Ascending aorta (tissue), 2 donors: ENCODE measurements around the gene NME4. TPM values are rescaled to one million over a fixed set of nuclear protein-coding genes. Genes with fewer than 3 reads are reported as not detected.
"Not testable (repeated sequence)": the region's sequence is repeated elsewhere in the genome, so short reads cannot be mapped to it uniquely, and the experiment has no call there.

ENCODE experiments used
- DNase-seq, 2 donors: peaks; one replicate each; pipeline ENCODE4 v3.0.0-alpha.2; 2019; ENCODE audit warnings: low spot score in 2 of 2
- H3K27ac ChIP-seq, 2 donors: fragments of 200-600 bp; sonication (generic); one replicate each; pipeline ENCODE4 v1.5.1; 2016 to 2017; ENCODE audit warnings: mild to moderate bottlenecking in 1 of 2
- H3K27me3 ChIP-seq: fragments of 200-600 bp; sonication (generic); one replicate; pipeline ENCODE4 v1.5.1; 2017
- H3K36me3 ChIP-seq, 2 donors: fragments of 200-600 bp; sonication (generic); one replicate each; pipeline ENCODE4 v1.5.1; 2016
- H3K4me1 ChIP-seq, 2 donors: fragments of 200-600 bp; sonication (generic); one replicate each; pipeline ENCODE4 v1.5.1; 2016 to 2017; ENCODE audit warnings: mild to moderate bottlenecking in 1 of 2
- H3K4me3 ChIP-seq, 2 donors: fragments of 200-600 bp; sonication (generic); one replicate each; pipeline ENCODE4 v1.5.1; 2016 to 2017; ENCODE audit warnings: mild to moderate bottlenecking in 1 of 2
- H3K9me3 ChIP-seq, 2 donors: fragments of 200-600 bp; sonication (generic); one replicate each; pipeline ENCODE4 v1.5.1; 2016
- CTCF ChIP-seq, 3 experiments: fragments of 200-600 bp in 2 of 3; fragments of 450-650 bp in 1 of 3; sonication (generic) in 2 of 3; IDR thresholded peaks; one replicate each; pipeline ENCODE4 v1.5.1; 2016 to 2019; ENCODE audit warnings: antibody characterized with exemption in 3 of 3, mild to moderate bottlenecking in 1 of 3, moderate library complexity in 1 of 3
- intact Hi-C: fragments of 100-400 bp; cut with DNase I; formaldehyde crosslinking; loops from one replicate; pipeline ENCODE4 v1.15.1; 2023
- total RNA-seq: library from RNA; depleted of rRNA; stranded (reverse); fragments of >200 nt; gene quantifications from one replicate; pipeline ENCODE4 v1.1.0, GENCODE V29; 2016

The NME4 gene
- total RNA-seq, 1 donor from 2014 or later, result 66.0 TPM

GRCh38 chr16:380762-381011, 16.3 kb upstream of the NME4 start:
- no peaks in the 10 kb centered on the region for H3K9me3 ChIP-seq
- no peaks in the 10 kb centered on the region for H3K27me3 ChIP-seq
- peaks cover 5 to 12% of the 10 kb centered on the region in 2 donors for H3K4me1 ChIP-seq
- peaks cover 17 to 19% of the 10 kb centered on the region in 2 donors for H3K36me3 ChIP-seq
- intact Hi-C loops, result loop anchor here (1.0 to 5.0 kb wide), 4 partner anchors 27 to 207 kb away; partner anchors contain the start of gene CAPN15
- H3K27ac ChIP-seq, result no peak overlapping the region
- TF ChIP-seq CTCF (IDR thresholded peaks at IDR 0.05), result no peak
- H3K4me3 ChIP-seq, result peak overlapping the region; percentile 86 to 98
- DNase-seq, result no peak

- peaks cover 5 to 12% of the 10 kb centered on the region in 2 donors for H3K4me1 ChIP-seq
- intact Hi-C loops, result loop anchor here (1.0 to 5.0 kb wide), 4 partner anchors 28 to 206 kb away; partner anchors contain the start of gene CAPN15
- TF ChIP-seq CTCF (IDR thresholded peaks at IDR 0.05), result no peak
- no peaks in the 10 kb centered on the region for H3K27me3 ChIP-seq
- no peak for DNase-seq
- peaks cover 12 to 15% of the 10 kb centered on the region in 2 donors for H3K36me3 ChIP-seq
- H3K27ac ChIP-seq, result peak overlapping the region; percentile 35 to 64
- peak overlapping the region; percentile 86 to 98 for H3K4me3 ChIP-seq
- no peaks in the 10 kb centered on the region for H3K9me3 ChIP-seq
Measured at GRCh38 chr16:381012-381788, 15.8 kb upstream of the NME4 start.

- Histone ChIP-seq H3K36me3 (peaks cover 3 to 6% of the 10 kb centered on the region in 2 donors), H3K9me3 (no peaks in the 10 kb centered on the region), H3K4me3 (peak within 1 kb of the TSS; percentile 86 to 98), H3K27ac (peak within 1 kb of the TSS; percentile 64), H3K4me1 (peaks cover 5 to 12% of the 10 kb centered on the region in 2 donors), H3K27me3 (no peaks in the 10 kb centered on the region)
- DNase-seq, result no peak
- TF ChIP-seq CTCF (IDR thresholded peaks at IDR 0.05), result no peak
- intact Hi-C loops, result loop anchor here (1.0 to 5.0 kb wide), 7 partner anchors 12 to 205 kb away; partner anchors contain the start of genes CAPN15, DECR2, MRPL28 and NME4
Measured at GRCh38 chr16:381789-382717, 14.9 kb upstream of the NME4 start, which contains the start of gene PGAP6. Gene PGAP6 (minus strand): TSS chr16:381978. CDS start chr16:381821, 157 bp downstream.

GRCh38 chr16:383326-384051, 13.5 kb upstream of the NME4 start:
- TF ChIP-seq CTCF (IDR thresholded peaks at IDR 0.05), result no peak
- H3K9me3 ChIP-seq, result no peaks in the 10 kb centered on the region
- H3K4me1 ChIP-seq, result peaks cover 5 to 12% of the 10 kb centered on the region in 2 donors
- peak overlapping the region in 1 of 2 donors; percentile 84 for H3K4me3 ChIP-seq
- intact Hi-C loops, result loop anchor here (2.0 to 5.0 kb wide), 4 partner anchors 13 to 204 kb away; partner anchors contain the start of genes CAPN15 and NME4
- H3K36me3 ChIP-seq, result no peaks in the 10 kb centered on the region
- no peak for DNase-seq
- no peaks in the 10 kb centered on the region for H3K27me3 ChIP-seq
- no peak overlapping the region for H3K27ac ChIP-seq

- H3K4me3 ChIP-seq, result no peak overlapping the region
- no peaks in the 10 kb centered on the region for H3K4me1 ChIP-seq
- no peaks in the 10 kb centered on the region for H3K27me3 ChIP-seq
- intact Hi-C loops, result no loop called here
- H3K9me3 ChIP-seq, result no peaks in the 10 kb centered on the region
- no peak for TF ChIP-seq CTCF (IDR thresholded peaks at IDR 0.05)
- no peaks in the 10 kb centered on the region for H3K36me3 ChIP-seq
- H3K27ac ChIP-seq, result no peak overlapping the region
- DNase-seq, result peak in 1 of 2 donors; percentile 56
Measured at GRCh38 chr16:386641-387156, 10.3 kb upstream of the NME4 start.

GRCh38 chr16:387761-388666, 9.0 kb upstream of the NME4 start:
- intact Hi-C loops, H3K9me3 ChIP-seq, H3K4me1 ChIP-seq, H3K36me3 ChIP-seq, H3K27me3 ChIP-seq, DNase-seq: not testable (repeated sequence)
- Histone ChIP-seq H3K4me3 (peak overlapping the region in 1 of 2 donors; percentile 8), H3K27ac (peak overlapping the region in 1 of 2 donors; percentile 34)
